SK-N-SH (cell line): ENCODE data around the gene TTC39B. TPM values are rescaled to one million over a fixed set of nuclear protein-coding genes. Genes with fewer than 3 reads are reported as not detected.

ENCODE experiments used
- CTCF ChIA-PET: fragments of 300-600, 350-600 bp; formaldehyde crosslinking; extraction: SDS; loops from one replicate; lab custom pipeline; 2021; lab: Yijun Ruan, JAX
- POLR2A ChIA-PET: fragments of 350-600 bp; sonication (Branson Sonifier 250); formaldehyde crosslinking; extraction: SDS; loops from one replicate; lab custom pipeline; 2020; ENCODE audit warnings: antibody characterized with exemption, inconsistent platforms; lab: Yijun Ruan, JAX
- DNase-seq: peaks from one replicate; pipeline ENCODE4 v3.0.0; 2012
- H2AFZ ChIP-seq: fragments of 200-600 bp; sonication (generic); 2 replicates; pipeline ENCODE4 v1.8.1; 2016; ENCODE audit warnings: antibody characterized with exemption, mild to moderate bottlenecking, low read depth
- H3F3A ChIP-seq: fragments of 200-600 bp; sonication (generic); replicated peaks from 2 replicates; pipeline ENCODE3; 2016; ENCODE audit warnings: antibody characterized with exemption, mild to moderate bottlenecking; ENCODE audit not compliant: insufficient read depth
- H3K27ac ChIP-seq, 2 experiments: fragments of 200-500 bp in 1 of 2; fragments of 200-600 bp in 1 of 2; sonication (Bioruptor generic) in 1 of 2; sonication (generic), shearing (Covaris generic) in 1 of 2; 2 replicates each; pipeline versions ENCODE4 v1.5.1 to v1.6.1; 2014 to 2016; ENCODE audit warnings: low read depth in 2 of 2, inconsistent platforms in 1 of 2, low read length in 1 of 2, mild to moderate bottlenecking in 1 of 2, mixed read lengths in 1 of 2
- H3K27me3 ChIP-seq: fragments of 200-600 bp; sonication (generic), shearing (Covaris generic); 2 replicates; pipeline ENCODE4 v1.6.1; 2016; ENCODE audit warnings: mixed run types; ENCODE audit not compliant: insufficient read depth
- H3K36me3 ChIP-seq, 2 experiments: fragments of 200-500 bp in 1 of 2; fragments of 200-600 bp in 1 of 2; sonication (Bioruptor generic) in 1 of 2; sonication (generic) in 1 of 2; replicated peaks in 1 of 2; 2 replicates each; pipeline versions ENCODE3 to v1.5.1; 2014 to 2016; ENCODE audit warnings: low read length in 1 of 2, mild to moderate bottlenecking in 1 of 2; ENCODE audit not compliant: insufficient read depth in 2 of 2, control insufficient read depth in 1 of 2
- H3K4me1 ChIP-seq, 2 experiments: fragments of 200-500 bp in 1 of 2; fragments of 200-600 bp in 1 of 2; sonication (Bioruptor generic) in 1 of 2; sonication (generic), shearing (Covaris generic) in 1 of 2; 2 replicates each; pipeline versions ENCODE4 v1.5.1 to v1.6.1; 2014 to 2016; ENCODE audit warnings: low read depth in 1 of 2, low read length in 1 of 2, mixed run types in 1 of 2; ENCODE audit not compliant: insufficient read depth in 2 of 2, control insufficient read depth in 1 of 2
- H3K4me2 ChIP-seq: fragments of 200-600 bp; sonication (generic), shearing (Covaris generic); 2 replicates; pipeline ENCODE4 v1.6.1; 2017; ENCODE audit warnings: mixed run types
- H3K4me3 ChIP-seq, 2 experiments: fragments of 200-500 bp in 1 of 2; fragments of 200-600 bp in 1 of 2; sonication (Bioruptor generic) in 1 of 2; sonication (generic), shearing (Covaris generic) in 1 of 2; 2 replicates each; pipeline versions ENCODE4 v1.5.1 to v1.8.1; 2014 to 2016; ENCODE audit warnings: low read depth in 2 of 2, inconsistent platforms in 1 of 2, low read length in 1 of 2, mild to moderate bottlenecking in 1 of 2, mixed read lengths in 1 of 2, moderate library complexity in 1 of 2
- H3K79me2 ChIP-seq: fragments of 200-600 bp; sonication (generic); 2 replicates; pipeline ENCODE4 v1.8.1; 2017; ENCODE audit warnings: mild to moderate bottlenecking; ENCODE audit not compliant: insufficient read depth
- H3K9ac ChIP-seq: fragments of 200-600 bp; sonication (generic); 2 replicates; pipeline ENCODE4 v1.6.1; 2017; ENCODE audit warnings: mixed run types
- H3K9me2 ChIP-seq: fragments of 200-600 bp; sonication (generic); 2 replicates; pipeline ENCODE4 v1.6.1; 2017; ENCODE audit warnings: mixed run types
- H3K9me3 ChIP-seq: fragments of 200-600 bp; sonication (generic); 2 replicates; pipeline ENCODE4 v1.6.1; 2017; ENCODE audit warnings: mixed run types, mild to moderate bottlenecking, moderate library complexity
- H4K20me1 ChIP-seq: fragments of 200-600 bp; sonication (generic); 2 replicates; pipeline ENCODE4 v1.6.1; 2017; ENCODE audit warnings: mild to moderate bottlenecking, mixed run types; ENCODE audit not compliant: insufficient read depth
- EZH2phosphoT487 ChIP-seq: fragments of 200-600 bp; sonication (generic); IDR thresholded peaks from 2 replicates; pipeline ENCODE4 v1.6.1; 2017; ENCODE audit warnings: low read depth, mixed run types, mild to moderate bottlenecking, antibody characterized with exemption, moderate library complexity, borderline replicate concordance
- FOSL2 ChIP-seq: IDR thresholded peaks from 2 replicates; pipeline ENCODE4 v1.4.0; 2012; ENCODE audit warnings: low read depth, mild to moderate bottlenecking, moderate library complexity, borderline replicate concordance
- FOXJ3 ChIP-seq: sonication (generic); formaldehyde crosslinking; IDR thresholded peaks from 2 replicates; pipeline ENCODE4 v1.5.1; 2020; ENCODE audit warnings: mild to moderate bottlenecking, missing genetic modification reagents
- GABPA ChIP-seq: IDR thresholded peaks from 2 replicates; pipeline ENCODE4 v1.4.0; 2012; ENCODE audit warnings: low read depth, mild to moderate bottlenecking
- GATA2 ChIP-seq: sonication (generic); formaldehyde crosslinking; IDR thresholded peaks from 2 replicates; pipeline ENCODE4 v1.5.0; 2020; ENCODE audit warnings: mild to moderate bottlenecking, missing genetic modification reagents
- JUND ChIP-seq: IDR thresholded peaks from 2 replicates; pipeline ENCODE4 v1.4.0; 2012
- MAX ChIP-seq: IDR thresholded peaks from 2 replicates; pipeline ENCODE4 v1.4.0; 2012; ENCODE audit warnings: low read depth
- MXI1 ChIP-seq: IDR thresholded peaks from 2 replicates; pipeline ENCODE4 v1.6.1; 2012; ENCODE audit warnings: mild to moderate bottlenecking, low read depth, low read length, improper control_type of control experiment
- NRF1 ChIP-seq: IDR thresholded peaks from 2 replicates; pipeline ENCODE4 v1.6.1; 2012; ENCODE audit warnings: low read depth, mild to moderate bottlenecking, low read length
- RAD21 ChIP-seq: IDR thresholded peaks from 2 replicates; pipeline ENCODE4 v1.6.1; 2012; ENCODE audit warnings: mild to moderate bottlenecking, low read length
- RFX5 ChIP-seq: IDR thresholded peaks from 2 replicates; pipeline ENCODE4 v1.6.1; 2012; ENCODE audit warnings: mild to moderate bottlenecking, improper control_type of control experiment, low read length
- TAF1 ChIP-seq: IDR thresholded peaks from 2 replicates; pipeline ENCODE4 v1.6.1; 2012; ENCODE audit warnings: low read depth, mild to moderate bottlenecking, low read length, moderate library complexity, borderline replicate concordance
- TCF12 ChIP-seq: IDR thresholded peaks from 2 replicates; pipeline ENCODE4 v1.4.0; 2012
- YY1 ChIP-seq: IDR thresholded peaks from 2 replicates; pipeline ENCODE4 v1.4.0; 2012; ENCODE audit warnings: low read depth, mild to moderate bottlenecking
- ZBTB33 ChIP-seq: IDR thresholded peaks from 2 replicates; pipeline ENCODE4 v1.4.0; 2012; ENCODE audit warnings: low read depth, borderline replicate concordance
- WGBS: methylation state at CpG from one replicate; pipeline ENCODE4 v1.1.6; 2017; ENCODE audit warnings: low lambda C conversion rate; 5-methylcytosine and 5-hydroxymethylcytosine counted together
- polyA plus RNA-seq, 3 experiments: library from polyadenylated mRNA; depleted of rRNA; stranded (reverse); fragments of >200 nt; gene quantifications; 2 replicates each; pipeline ENCODE4 v1.2.3, GENCODE V29; 2012
- TF ChIP-seq, protein P1 (sequence below): fragments of 150-350 bp; IDR thresholded peaks from 2 replicates; pipeline ENCODE4 v1.6.1; 2017; ENCODE audit warnings: antibody characterized with exemption, low read length, low read depth, borderline replicate concordance

TTC39B gene
- polyA plus RNA-seq, 1 of the 3 experiments (the other 2 are of a cell fraction), result 0.54 TPM

GRCh38 chr9:15299374-15299939, 7.6 kb downstream of the TTC39B start:
- TF ChIP-seq FOXJ3 (no peak), RAD21 (no peak), TCF12 (no peak), MAX (no peak), FOSL2 (no peak), RFX5 (no peak), JUND (no peak), YY1 (no peak)
- DNase-seq, result no peak
- POLR2A ChIA-PET, result no interaction called here
- peaks cover 0 to 9% of the 10 kb centered on the region in 2 experiments; a peak in 3 of 4 replicates for H3K4me1 ChIP-seq
- H3K9ac ChIP-seq, result no peak overlapping the region
- H3F3A ChIP-seq, result peaks cover 7% of the 10 kb centered on the region
- no peaks in the 10 kb centered on the region for H4K20me1 ChIP-seq
- CTCF ChIA-PET, result interaction anchor here (0.7 to 1.8 kb wide), 4 partner anchors 10 to 91 kb away, joined by 3 to 4 read pairs (median 3); no protein-coding TSS in a partner anchor
- no peak overlapping the region for H3K4me2 ChIP-seq
- H3K79me2 ChIP-seq, result no peaks in the 10 kb centered on the region
- H3K27me3 ChIP-seq, result no peaks in the 10 kb centered on the region
- H3K9me2 ChIP-seq, result no peaks in the 10 kb centered on the region
- H2AFZ ChIP-seq, result no peak overlapping the region
- H3K36me3 ChIP-seq, result no peaks in the 10 kb centered on the region
- no peak overlapping the region for H3K4me3 ChIP-seq
- no peak overlapping the region for H3K27ac ChIP-seq
- no peaks in the 10 kb centered on the region for H3K9me3 ChIP-seq
- 82% methylated on average over 6 of the region's 6 CpGs for WGBS

DNA sequence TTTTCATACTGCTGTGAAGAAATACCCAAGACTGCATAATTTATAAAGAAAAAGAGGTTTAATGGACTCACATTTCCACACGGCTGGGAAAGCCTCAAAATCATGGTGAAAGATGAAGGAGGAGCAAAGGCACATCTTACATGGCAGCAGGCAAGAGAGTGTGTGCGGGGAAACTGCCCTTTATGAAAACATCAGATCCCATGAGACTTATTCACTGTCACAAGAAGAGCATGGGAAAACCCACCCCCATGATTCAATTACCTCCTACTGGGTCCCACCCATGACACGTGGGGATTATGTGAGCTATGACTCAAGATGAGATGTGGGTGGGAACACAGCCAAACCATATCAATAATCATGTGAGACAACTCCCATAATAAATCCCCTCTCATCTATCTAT, 8.7 kb downstream of the TTC39B start:
- Histone ChIP-seq H3K36me3 (no peaks in the 10 kb centered on the region), H3K4me2 (no peak overlapping the region), H2AFZ (no peak overlapping the region), H3K9ac (no peak overlapping the region), H3K4me3 (no peak overlapping the region), H3K27me3 (no peaks in the 10 kb centered on the region), H3K9me3 (no peaks in the 10 kb centered on the region), H3K27ac (no peak overlapping the region), H4K20me1 (no peaks in the 10 kb centered on the region), H3K79me2 (no peaks in the 10 kb centered on the region), H3K4me1 (peaks cover 2 to 9% of the 10 kb centered on the region in 2 experiments; a peak in 3 of 4 replicates), H3K9me2 (no peaks in the 10 kb centered on the region), H3F3A (peaks cover 7% of the 10 kb centered on the region)
- ChIA-PET CTCF (interaction anchor here (0.8 to 1.8 kb wide), 3 partner anchors 9 to 20 kb away, joined by 3 to 4 read pairs (median 3); no protein-coding TSS in a partner anchor), POLR2A (no interaction called here)
- 93% methylated on average over 3 of the region's 3 CpGs for WGBS
- no peak for TF ChIP-seq NRF1
- TF ChIP-seq TCF12, result no peak
- TF ChIP-seq, protein P1, sequence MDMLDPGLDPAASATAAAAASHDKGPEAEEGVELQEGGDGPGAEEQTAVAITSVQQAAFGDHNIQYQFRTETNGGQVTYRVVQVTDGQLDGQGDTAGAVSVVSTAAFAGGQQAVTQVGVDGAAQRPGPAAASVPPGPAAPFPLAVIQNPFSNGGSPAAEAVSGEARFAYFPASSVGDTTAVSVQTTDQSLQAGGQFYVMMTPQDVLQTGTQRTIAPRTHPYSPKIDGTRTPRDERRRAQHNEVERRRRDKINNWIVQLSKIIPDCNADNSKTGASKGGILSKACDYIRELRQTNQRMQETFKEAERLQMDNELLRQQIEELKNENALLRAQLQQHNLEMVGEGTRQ, result no peak
- TF ChIP-seq GATA2, result no peak
- no peak for TF ChIP-seq MAX
- no peak for TF ChIP-seq MXI1
- no peak for TF ChIP-seq EZH2phosphoT487
- TF ChIP-seq FOXJ3, result no peak
- TF ChIP-seq RFX5, result no peak
- no peak for TF ChIP-seq FOSL2
- TF ChIP-seq TAF1, result no peak
- no peak for TF ChIP-seq ZBTB33
- no peak for TF ChIP-seq GABPA
- no peak for DNase-seq
